GM12864 (cell line): Measurements from ENCODE around the gene TBC1D22A.

ENCODE experiments used
- DNase-seq: peaks from one replicate; pipeline ENCODE4 v3.0.0-alpha.2; 2011; ENCODE audit warnings: low read depth
- H3K4me3 ChIP-seq: 2 replicates; pipeline ENCODE4 v1.5.1; 2011; ENCODE audit warnings: mild to moderate bottlenecking, low read depth, low read length, control low read depth
- CTCF ChIP-seq: IDR thresholded peaks from 2 replicates; pipeline ENCODE4 v1.5.1; 2011; ENCODE audit warnings: low read depth, mild to moderate bottlenecking, moderate library complexity, low read length, control low read depth, inconsistent platforms; ENCODE audit errors: missing control alignments

Gene TBC1D22A

GRCh38 chr22:47207846-47208554 is 445.6 kb downstream of the TBC1D22A start:
- no peak for TF ChIP-seq CTCF
- no peak for DNase-seq
- H3K4me3 ChIP-seq: no peak overlapping the region

DNA sequence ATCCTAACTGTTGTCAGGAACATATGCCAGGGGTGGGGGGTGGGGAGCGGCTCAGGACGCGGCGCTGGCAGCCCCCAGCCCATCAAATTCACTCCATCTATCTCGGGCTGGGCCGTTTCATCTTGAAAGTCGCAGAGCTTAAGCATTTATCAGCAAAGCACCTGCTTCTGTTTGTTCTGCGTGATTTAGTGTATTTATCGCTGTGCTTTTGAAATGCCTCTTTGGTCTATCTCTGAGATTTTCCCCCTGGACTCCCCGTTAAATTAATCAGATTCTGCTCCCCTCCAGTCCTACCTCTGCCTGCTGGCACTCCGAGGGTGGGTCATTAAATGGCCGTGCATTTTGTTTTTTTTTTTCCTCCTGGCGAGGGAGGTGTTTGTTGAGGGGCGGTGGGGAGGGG is 446.2 kb downstream of the TBC1D22A start:
- no peak for TF ChIP-seq CTCF
- no peak for DNase-seq
- no peak overlapping the region for H3K4me3 ChIP-seq

- no peak overlapping the region for H3K4me3 ChIP-seq
- DNase-seq: no peak
- no peak for TF ChIP-seq CTCF
Measured at GRCh38 chr22:47209040-47209514, 446.6 kb downstream of the TBC1D22A start.

DNA sequence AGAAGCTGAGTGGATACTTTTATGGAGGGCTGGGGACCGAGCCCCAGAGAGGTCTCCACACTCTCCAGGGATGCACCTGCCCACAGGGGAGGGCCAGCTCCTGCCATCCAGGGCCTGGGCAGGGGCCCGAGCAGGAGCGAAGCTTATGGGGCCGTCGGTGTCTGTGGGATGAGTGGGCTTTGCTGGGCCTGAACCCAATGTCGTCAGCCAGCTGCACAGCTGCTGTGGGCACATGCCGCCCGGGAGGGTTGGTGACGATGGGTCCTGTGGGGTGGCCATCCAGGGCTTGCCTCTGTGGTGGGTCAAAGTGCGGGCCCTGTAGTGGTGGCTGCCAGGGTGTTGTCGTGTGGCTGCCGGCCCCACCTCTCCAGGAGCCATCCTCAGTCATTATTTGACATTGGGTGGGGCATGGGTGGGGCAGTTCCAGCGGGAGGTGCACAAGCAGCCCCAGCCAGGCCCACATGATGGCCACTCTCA is 447.1 kb downstream of the TBC1D22A start:
- no peak for TF ChIP-seq CTCF
- no peak for DNase-seq
- no peak overlapping the region for H3K4me3 ChIP-seq

DNA sequence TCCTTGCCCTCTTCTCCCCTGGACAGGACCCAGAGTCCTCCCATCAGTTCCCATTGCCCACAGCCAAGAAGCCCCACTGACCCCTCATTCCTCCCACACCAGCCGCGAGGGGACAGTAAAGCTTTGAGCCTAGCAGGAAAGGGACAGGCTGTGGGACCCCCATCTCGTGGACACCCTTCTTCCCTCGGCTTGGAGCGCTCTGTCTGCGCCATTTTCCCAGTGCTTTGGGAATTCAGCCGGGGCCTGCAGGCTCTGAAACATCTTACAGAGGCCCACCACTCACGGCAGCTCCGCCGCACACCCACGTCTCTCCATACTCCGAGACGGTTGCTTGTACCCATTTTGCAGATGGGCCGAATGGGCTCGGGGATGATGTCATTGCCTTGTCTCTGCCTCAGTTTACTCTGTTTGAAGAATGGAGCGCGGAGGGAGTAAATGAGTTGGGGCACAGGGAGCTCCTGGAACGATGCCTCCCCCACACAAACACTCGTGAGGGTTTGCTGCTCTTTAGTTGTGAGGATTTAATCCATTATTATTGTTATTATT is 447.7 kb downstream of the TBC1D22A start:
- no peak overlapping the region for H3K4me3 ChIP-seq
- TF ChIP-seq CTCF: no peak
- no peak for DNase-seq

GRCh38 chr22:47210686-47211085 is 448.2 kb downstream of the TBC1D22A start:
- TF ChIP-seq CTCF: no peak
- no peak overlapping the region for H3K4me3 ChIP-seq
- DNase-seq: no peak
